ENCODE data around the gene FAM89A. TPM values are rescaled to one million over a fixed set of nuclear protein-coding genes. Genes with fewer than 3 reads are reported as not detected.

FAM89A gene
- total and polyA plus RNA-seq, 2 of the 8 experiments (the other 6 are each of a cell fraction or from before 2014, with no cell fraction given), result 2.1 to 2.2 TPM

DNA sequence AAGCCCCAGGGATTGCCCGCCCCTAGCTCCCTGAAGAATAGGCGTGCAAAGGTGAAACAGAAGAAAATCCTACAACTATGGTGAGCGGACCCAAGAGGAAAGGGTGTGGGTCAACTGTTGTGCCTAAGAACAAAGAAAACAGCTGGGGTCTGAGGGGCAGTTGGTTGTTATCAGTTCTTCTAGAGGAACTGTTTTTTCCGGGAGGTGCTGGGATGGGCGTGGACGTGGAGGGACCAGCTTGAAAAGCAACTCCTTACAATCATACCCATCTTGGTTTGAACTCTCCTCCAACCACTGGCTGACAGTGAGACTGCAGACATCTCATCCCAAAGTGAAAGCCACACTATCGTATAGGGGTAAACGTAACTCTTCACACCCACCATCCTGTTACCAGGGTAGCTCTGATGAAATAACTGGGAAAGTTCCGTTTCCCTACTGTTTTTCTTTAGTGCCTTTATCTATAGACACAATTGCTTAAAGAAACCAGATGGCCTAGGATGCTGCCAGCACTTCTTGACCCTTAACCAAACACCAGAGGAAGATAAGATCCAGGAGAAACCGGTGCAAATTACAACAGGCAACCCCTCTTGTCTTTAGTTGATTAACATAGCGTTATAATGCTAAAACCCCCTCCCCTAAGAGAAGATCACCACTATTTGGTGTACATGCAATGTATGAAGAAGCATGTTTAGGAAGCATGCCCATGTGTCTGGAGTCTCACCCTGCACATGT, 25.6 kb upstream of the FAM89A start (continued):
- no peak for TF ChIP-seq TAF7 (optimal IDR thresholded peaks at IDR 0.05; ENCODE audit: borderline replicate concordance, low read depth, low read length)
- no peak for TF ChIP-seq YY1 (IDR thresholded peaks at IDR 0.05; ENCODE audit: low read depth, low read length)
